CD14-positive monocyte (primary cell): Measurements from ENCODE around the gene SYNPO. TPM values are rescaled to one million over a fixed set of nuclear protein-coding genes. Genes with fewer than 3 reads are reported as not detected.
A peak's percentile ranks its signal among the peaks of the same experiment; 100 is the strongest.

Experiments
- DNase-seq, 3 donors: peaks; one replicate each; pipeline ENCODE4 v3.0.0-alpha.2; 2011 to 2022
- H2AFZ ChIP-seq: 2 replicates; pipeline ENCODE4 v1.6.0; 2012; ENCODE audit warnings: mild to moderate bottlenecking, low read depth, low read length, inconsistent platforms; ENCODE audit not compliant: insufficient read depth, poor library complexity, severe bottlenecking
- H3K27ac ChIP-seq, 2 donors: 1 replicate in 1 of 2; 2 replicates in 1 of 2; pipeline ENCODE4 v1.5.1; 2012 to 2013; ENCODE audit warnings: low read length in 2 of 2, control low read depth in 1 of 2, inconsistent platforms in 1 of 2, low read depth in 1 of 2, mild to moderate bottlenecking in 1 of 2
- H3K27me3 ChIP-seq, 2 donors: one replicate each; pipeline versions ENCODE4 v1.6.0 to v1.6.1; 2011 to 2013; ENCODE audit warnings: low read length in 2 of 2; ENCODE audit not compliant: control insufficient read depth in 2 of 2, insufficient read depth in 2 of 2
- H3K36me3 ChIP-seq, 2 donors: replicated peaks in 1 of 2; 1 replicate in 1 of 2; 2 replicates in 1 of 2; pipeline versions ENCODE4 v1.5.1 to v1.6.1; 2012 to 2013; ENCODE audit warnings: low read length in 2 of 2, control low read depth in 1 of 2, inconsistent platforms in 1 of 2, mild to moderate bottlenecking in 1 of 2; ENCODE audit not compliant: insufficient read depth in 2 of 2, control insufficient read depth in 1 of 2
- H3K4me1 ChIP-seq, 2 donors: 1 replicate in 1 of 2; 2 replicates in 1 of 2; pipeline versions ENCODE4 v1.5.1 to v1.6.1; 2012 to 2013; ENCODE audit warnings: low read length in 2 of 2, control low read depth in 1 of 2, inconsistent platforms in 1 of 2, mild to moderate bottlenecking in 1 of 2, moderate library complexity in 1 of 2; ENCODE audit not compliant: insufficient read depth in 2 of 2, control insufficient read depth in 1 of 2
- H3K4me2 ChIP-seq: replicated peaks from 2 replicates; pipeline ENCODE3; 2012; ENCODE audit warnings: low read length, moderate library complexity, mild to moderate bottlenecking; ENCODE audit not compliant: poor library complexity, severe bottlenecking; ENCODE audit errors: extremely low read depth
- H3K4me3 ChIP-seq, 3 experiments: fragments of 200-600 bp in 1 of 3; sonication (generic) in 1 of 3; replicated peaks in 1 of 3; 1 replicate in 2 of 3; 2 replicates in 1 of 3; pipeline ENCODE4 v1.5.1; 2011 to 2013; ENCODE audit warnings: low read length in 3 of 3, mild to moderate bottlenecking in 3 of 3, control low read depth in 2 of 3, low read depth in 2 of 3, inconsistent platforms in 1 of 3, moderate library complexity in 1 of 3
- H3K79me2 ChIP-seq: 2 replicates; pipeline ENCODE4 v1.6.0; 2012; ENCODE audit warnings: mild to moderate bottlenecking, control low read depth, inconsistent platforms, low read length, moderate library complexity; ENCODE audit not compliant: insufficient read depth
- H3K9ac ChIP-seq: 2 replicates; pipeline ENCODE4 v1.6.0; 2017; ENCODE audit warnings: low read length, mild to moderate bottlenecking; ENCODE audit not compliant: insufficient read depth, poor library complexity, severe bottlenecking
- H3K9me3 ChIP-seq, 2 donors: replicated peaks in 1 of 2; 1 replicate in 1 of 2; 2 replicates in 1 of 2; pipeline versions ENCODE4 v1.5.1 to v1.6.1; 2012 to 2013; ENCODE audit warnings: low read length in 2 of 2, control low read depth in 1 of 2; ENCODE audit not compliant: control insufficient read depth in 1 of 2, insufficient read depth in 1 of 2
- H4K20me1 ChIP-seq: 2 replicates; pipeline ENCODE4 v1.6.0; 2012; ENCODE audit warnings: mild to moderate bottlenecking, low read length, control low read depth, moderate library complexity; ENCODE audit not compliant: insufficient read depth
- H3K27ac Mint-ChIP-seq, 7 donors: one replicate each; pipeline ENCODE4 v1.8.0; 2020; ENCODE audit warnings: mild to moderate bottlenecking in 7 of 7, mixed read lengths in 7 of 7, moderate library complexity in 6 of 7, inconsistent platforms in 2 of 7
- H3K27me3 Mint-ChIP-seq, 3 donors: one replicate each; pipeline ENCODE4 v1.8.0; 2021 to 2022; ENCODE audit warnings: low read depth in 3 of 3, mild to moderate bottlenecking in 3 of 3, mixed read lengths in 3 of 3, moderate library complexity in 3 of 3, inconsistent platforms in 1 of 3
- H3K36me3 Mint-ChIP-seq, 2 donors: one replicate each; pipeline ENCODE4 v1.8.0; 2020; ENCODE audit warnings: mixed read lengths in 2 of 2, inconsistent platforms in 1 of 2, mild to moderate bottlenecking in 1 of 2
- H3K4me1 Mint-ChIP-seq: one replicate; pipeline ENCODE4 v1.8.0; 2020; ENCODE audit warnings: mild to moderate bottlenecking, mixed read lengths
- H3K4me3 Mint-ChIP-seq, 2 donors: one replicate each; pipeline ENCODE4 v1.8.0; 2020; ENCODE audit warnings: mild to moderate bottlenecking in 2 of 2, mixed read lengths in 2 of 2, moderate library complexity in 1 of 2
- H3K9me3 Mint-ChIP-seq, 7 donors: one replicate each; pipeline ENCODE4 v1.8.0; 2020 to 2022; ENCODE audit warnings: mixed read lengths in 7 of 7, mild to moderate bottlenecking in 6 of 7, moderate library complexity in 6 of 7, inconsistent platforms in 2 of 7
- WGBS: methylation state at CpG from one replicate; pipeline ENCODE4 v1.1.5; 2013; ENCODE audit warnings: missing lambda C conversion rate; ENCODE audit not compliant: insufficient coverage; 5-methylcytosine and 5-hydroxymethylcytosine counted together
- intact Hi-C, 2 donors: fragments of 100-400 bp; cut with micrococcal nuclease; formaldehyde crosslinking; loops; one replicate each; pipeline versions ENCODE4 v1.15.0 to v1.15.1; 2023
- polyA plus RNA-seq, 3 donors: library from polyadenylated mRNA; depleted of rRNA in 1 of 3; unstranded in 2 of 3; stranded (reverse) in 1 of 3; fragments of 300-500 nt in 2 of 3; fragments of >200 nt in 1 of 3; fragmentation: Illumina TruSeq in 2 of 3; gene quantifications; 1 replicate in 2 of 3; 2 replicates in 1 of 3; pipeline ENCODE4 v1.2.3, GENCODE V29; 2012 to 2021
- TF ChIP-seq, protein P1 (sequence below): fragments of 200-600 bp; IDR thresholded peaks from one replicate; pipeline ENCODE4 v1.8.0; 2022; ENCODE audit warnings: antibody characterized with exemption, mild to moderate bottlenecking

Gene SYNPO
- polyA plus RNA-seq, 3 donors: not detected

DNA sequence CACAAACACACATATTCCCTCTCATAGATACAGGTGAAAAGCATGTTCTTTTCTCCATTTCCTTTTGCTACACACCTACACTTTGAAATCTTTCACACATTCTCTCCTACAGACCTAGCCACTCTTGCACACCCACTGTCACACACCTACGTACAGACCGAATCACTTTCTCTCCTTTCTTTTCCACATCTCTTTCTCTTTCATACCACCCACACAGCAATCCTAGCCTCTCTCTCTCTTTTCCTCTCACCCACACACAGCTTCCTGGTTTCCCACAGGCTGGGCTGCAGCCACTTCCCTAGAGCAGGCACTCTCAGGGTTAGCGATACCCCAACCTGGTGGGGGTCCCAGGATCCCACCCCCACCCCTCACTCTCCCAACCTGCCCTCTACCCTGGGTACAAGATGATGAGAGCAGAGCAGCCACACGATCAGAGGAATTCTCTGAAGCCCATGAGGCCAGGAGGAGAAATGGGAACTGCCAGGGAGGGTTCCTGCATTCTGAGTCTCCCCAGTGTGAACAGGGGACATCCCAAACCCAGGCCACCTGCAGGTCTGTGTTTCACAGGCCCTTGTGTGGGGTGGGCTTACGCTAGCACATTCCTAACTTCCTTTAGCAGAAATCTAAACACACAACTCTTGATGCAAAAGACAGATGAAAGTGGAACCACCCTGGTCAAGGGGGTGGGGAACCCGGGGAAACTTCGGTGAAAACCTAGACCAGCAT, 17.1 kb upstream of the SYNPO start:
- no peak for DNase-seq
- peaks cover 14 to 36% (median 21%) of the 10 kb centered on the region in 3 donors for H3K27me3 Mint-ChIP-seq
- no peak overlapping the region for H3K9ac ChIP-seq
- no peaks in the 10 kb centered on the region for H4K20me1 ChIP-seq
- no peaks in the 10 kb centered on the region for H3K36me3 ChIP-seq
- H3K36me3 Mint-ChIP-seq: peaks cover 0 to 7% of the 10 kb centered on the region in 2 donors
- peaks cover 11 to 29% of the 10 kb centered on the region in 2 donors for H3K27me3 ChIP-seq
- peaks cover 27% of the 10 kb centered on the region for H3K4me1 Mint-ChIP-seq
- peak overlapping the region in 1 of 2 donors; percentile 94 for H3K4me3 Mint-ChIP-seq
- peak overlapping the region; percentile 30 for H2AFZ ChIP-seq
- intact Hi-C loops: no loop called here
- H3K9me3 ChIP-seq: no peaks in the 10 kb centered on the region
- 50% methylated on average over 5 of the region's 7 CpGs for WGBS
- H3K4me2 ChIP-seq: peak overlapping the region; percentile 31
- H3K4me3 ChIP-seq: no peak overlapping the region
- no peak overlapping the region for H3K27ac ChIP-seq
- no peak overlapping the region for H3K27ac Mint-ChIP-seq
- H3K79me2 ChIP-seq: no peaks in the 10 kb centered on the region
- peaks cover 21 to 22% of the 10 kb centered on the region in 2 donors for H3K4me1 ChIP-seq
- TF ChIP-seq, protein P1, sequence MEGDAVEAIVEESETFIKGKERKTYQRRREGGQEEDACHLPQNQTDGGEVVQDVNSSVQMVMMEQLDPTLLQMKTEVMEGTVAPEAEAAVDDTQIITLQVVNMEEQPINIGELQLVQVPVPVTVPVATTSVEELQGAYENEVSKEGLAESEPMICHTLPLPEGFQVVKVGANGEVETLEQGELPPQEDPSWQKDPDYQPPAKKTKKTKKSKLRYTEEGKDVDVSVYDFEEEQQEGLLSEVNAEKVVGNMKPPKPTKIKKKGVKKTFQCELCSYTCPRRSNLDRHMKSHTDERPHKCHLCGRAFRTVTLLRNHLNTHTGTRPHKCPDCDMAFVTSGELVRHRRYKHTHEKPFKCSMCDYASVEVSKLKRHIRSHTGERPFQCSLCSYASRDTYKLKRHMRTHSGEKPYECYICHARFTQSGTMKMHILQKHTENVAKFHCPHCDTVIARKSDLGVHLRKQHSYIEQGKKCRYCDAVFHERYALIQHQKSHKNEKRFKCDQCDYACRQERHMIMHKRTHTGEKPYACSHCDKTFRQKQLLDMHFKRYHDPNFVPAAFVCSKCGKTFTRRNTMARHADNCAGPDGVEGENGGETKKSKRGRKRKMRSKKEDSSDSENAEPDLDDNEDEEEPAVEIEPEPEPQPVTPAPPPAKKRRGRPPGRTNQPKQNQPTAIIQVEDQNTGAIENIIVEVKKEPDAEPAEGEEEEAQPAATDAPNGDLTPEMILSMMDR: no peak
- peaks cover 0 to 6% (median 4%) of the 10 kb centered on the region in 7 donors for H3K9me3 Mint-ChIP-seq

DNA sequence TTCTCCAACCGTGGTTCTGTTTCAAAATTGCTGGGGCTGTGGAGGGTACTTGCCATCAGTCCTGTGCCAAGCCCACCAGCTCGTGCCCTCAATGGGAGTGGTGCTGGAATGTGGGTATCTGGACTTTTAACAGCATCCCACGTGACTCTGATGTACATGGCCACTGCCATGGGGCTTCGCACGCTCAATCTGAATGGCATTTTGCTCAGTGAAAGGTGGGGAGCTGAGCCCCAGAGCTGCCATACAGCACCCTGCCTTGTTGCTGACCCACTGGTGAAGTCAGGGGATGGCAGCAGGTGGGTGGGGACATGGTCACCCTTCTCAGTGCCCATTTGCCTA, 16.6 kb upstream of the SYNPO start:
- Mint-ChIP-seq H3K4me3 (peak overlapping the region in 1 of 2 donors; percentile 94), H3K4me1 (peaks cover 28% of the 10 kb centered on the region), H3K27me3 (peaks cover 14 to 36% (median 21%) of the 10 kb centered on the region in 3 donors), H3K36me3 (peaks cover 0 to 7% of the 10 kb centered on the region in 2 donors), H3K9me3 (peaks cover 0 to 6% (median 4%) of the 10 kb centered on the region in 7 donors), H3K27ac (no peak overlapping the region)
- peaks cover 11 to 29% of the 10 kb centered on the region in 2 donors for H3K27me3 ChIP-seq
- WGBS: 68% methylated on average over 5 of the region's 5 CpGs
- peak overlapping the region; percentile 30 for H2AFZ ChIP-seq
- no peak overlapping the region for H3K27ac ChIP-seq
- intact Hi-C loops: no loop called here
- no peaks in the 10 kb centered on the region for H3K36me3 ChIP-seq
- no peak overlapping the region for H3K9ac ChIP-seq
- peaks cover 21 to 22% of the 10 kb centered on the region in 2 donors for H3K4me1 ChIP-seq
- H3K4me3 ChIP-seq: no peak overlapping the region
- no peaks in the 10 kb centered on the region for H3K9me3 ChIP-seq
- TF ChIP-seq, protein P1: no peak
- peak overlapping the region; percentile 31 for H3K4me2 ChIP-seq
- DNase-seq: no peak
- H4K20me1 ChIP-seq: no peaks in the 10 kb centered on the region
- no peaks in the 10 kb centered on the region for H3K79me2 ChIP-seq
